MM.1S (cell line): Measurements from ENCODE around the gene ESD.
"Not testable (repeated sequence)": the region's sequence is repeated elsewhere in the genome, so short reads cannot be mapped to it uniquely, and the experiment has no call there.

Experiments used
- DNase-seq: peaks from one replicate; pipeline ENCODE4 v3.0.0-alpha.2; 2015
- H2AFZ ChIP-seq: fragments of 300-600 bp; sonication (generic); 2 replicates; pipeline ENCODE4 v1.6.0; 2016; ENCODE audit warnings: antibody characterized with exemption, low read length
- H3F3A ChIP-seq: fragments of 300-600 bp; sonication (generic); 2 replicates; pipeline ENCODE4 v1.6.1; 2016; ENCODE audit warnings: mild to moderate bottlenecking, antibody characterized with exemption, low read length, moderate library complexity, mixed read lengths; ENCODE audit not compliant: insufficient read depth
- H3K27ac ChIP-seq: fragments of 300-600 bp; sonication (generic); 2 replicates; pipeline ENCODE4 v1.5.1; 2016; ENCODE audit warnings: mild to moderate bottlenecking, low read length
- H3K27me3 ChIP-seq: fragments of 300-600 bp; sonication (generic); replicated peaks from 2 replicates; pipeline ENCODE4 v1.6.0; 2016; ENCODE audit warnings: low read length; ENCODE audit not compliant: insufficient read depth
- H3K36me3 ChIP-seq: fragments of 300-600 bp; sonication (generic); replicated peaks from 2 replicates; pipeline ENCODE4 v1.6.1; 2016; ENCODE audit warnings: mild to moderate bottlenecking, low read length, mixed read lengths; ENCODE audit not compliant: insufficient read depth
- H3K4me1 ChIP-seq: fragments of 300-600 bp; sonication (generic); 2 replicates; pipeline ENCODE4 v1.6.1; 2016; ENCODE audit warnings: low read length, mixed read lengths
- H3K4me2 ChIP-seq: fragments of 300-600 bp; sonication (generic); 2 replicates; pipeline ENCODE4 v1.6.0; 2016; ENCODE audit warnings: low read depth, low read length
- H3K4me3 ChIP-seq: fragments of 300-600 bp; sonication (generic); 2 replicates; pipeline ENCODE4 v1.5.1; 2016; ENCODE audit warnings: low read length, mixed read lengths
- H3K79me2 ChIP-seq: fragments of 300-600 bp; sonication (generic); 2 replicates; pipeline ENCODE4 v1.6.1; 2016; ENCODE audit warnings: mixed run types, low read length, mixed read lengths
- H3K9ac ChIP-seq: fragments of 300-600 bp; sonication (generic); 2 replicates; pipeline ENCODE4 v1.6.1; 2016; ENCODE audit warnings: low read length, mixed read lengths
- H3K9me2 ChIP-seq: fragments of 300-600 bp; sonication (generic); replicated peaks from 2 replicates; pipeline ENCODE4 v1.6.1; 2016; ENCODE audit warnings: mild to moderate bottlenecking, low read length, mixed read lengths; ENCODE audit not compliant: insufficient read depth
- H3K9me3 ChIP-seq: fragments of 300-600 bp; sonication (generic); replicated peaks from 2 replicates; pipeline ENCODE4 v1.6.1; 2016; ENCODE audit warnings: mild to moderate bottlenecking, low read length, mixed read lengths; ENCODE audit not compliant: insufficient read depth
- H4K20me1 ChIP-seq: fragments of 300-600 bp; sonication (generic); 2 replicates; pipeline ENCODE4 v1.6.1; 2016; ENCODE audit warnings: mild to moderate bottlenecking, low read length, moderate library complexity, mixed read lengths; ENCODE audit not compliant: insufficient read depth
- EZH2 ChIP-seq: fragments of 300-600 bp; sonication (generic); optimal IDR thresholded peaks from 2 replicates; pipeline ENCODE3; 2017; ENCODE audit warnings: low read depth, mild to moderate bottlenecking, antibody characterized with exemption, low read length, mixed read lengths
- EZH2phosphoT487 ChIP-seq: fragments of 300-600 bp; sonication (generic); IDR thresholded peaks from 2 replicates; pipeline ENCODE4 v1.6.1; 2018; ENCODE audit warnings: antibody characterized with exemption, low read length
- TF ChIP-seq, protein P1 (sequence below): fragments of 300-600 bp; sonication (generic); IDR thresholded peaks from 2 replicates; pipeline ENCODE4 v1.5.1; 2016; ENCODE audit warnings: antibody characterized with exemption, low read length, mixed read lengths

Gene ESD

DNA sequence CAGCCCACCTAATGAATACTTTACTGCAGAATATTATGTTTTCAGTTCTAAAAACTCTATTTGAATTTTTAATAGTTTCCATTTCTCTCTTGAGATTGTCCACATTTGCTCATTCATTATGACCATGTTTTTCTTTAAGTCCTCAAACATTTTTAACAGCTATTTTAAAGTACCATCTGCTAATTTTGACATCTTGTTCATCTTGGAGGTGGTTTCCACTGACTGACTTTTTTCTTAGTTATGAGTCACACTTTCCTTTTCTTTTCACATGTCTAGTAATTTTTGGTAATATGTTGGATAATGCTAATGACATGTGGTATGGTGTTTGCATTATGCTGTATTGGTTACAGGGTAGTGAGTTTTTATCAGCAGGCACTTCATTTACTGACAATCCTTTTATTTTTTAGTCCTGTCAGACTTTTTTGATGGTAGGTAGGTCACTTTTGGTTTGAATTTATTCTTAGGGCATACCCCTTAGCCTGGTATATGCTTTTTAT lies 15.4 kb upstream of the ESD start:
- no peaks in the 10 kb centered on the region for H3K9me2 ChIP-seq
- H3K4me3 ChIP-seq, result no peak overlapping the region
- H3K9ac ChIP-seq, result no peak overlapping the region
- H3K4me2 ChIP-seq, result no peak overlapping the region
- no peaks in the 10 kb centered on the region for H3K79me2 ChIP-seq
- no peak overlapping the region for H2AFZ ChIP-seq
- H3K27me3 ChIP-seq, result no peaks in the 10 kb centered on the region
- H3K27ac ChIP-seq, result no peak overlapping the region
- H3K36me3 ChIP-seq, result no peaks in the 10 kb centered on the region
- H3K9me3 ChIP-seq, result no peaks in the 10 kb centered on the region
- no peaks in the 10 kb centered on the region for H3F3A ChIP-seq
- no peak for DNase-seq
- TF ChIP-seq, protein P1, sequence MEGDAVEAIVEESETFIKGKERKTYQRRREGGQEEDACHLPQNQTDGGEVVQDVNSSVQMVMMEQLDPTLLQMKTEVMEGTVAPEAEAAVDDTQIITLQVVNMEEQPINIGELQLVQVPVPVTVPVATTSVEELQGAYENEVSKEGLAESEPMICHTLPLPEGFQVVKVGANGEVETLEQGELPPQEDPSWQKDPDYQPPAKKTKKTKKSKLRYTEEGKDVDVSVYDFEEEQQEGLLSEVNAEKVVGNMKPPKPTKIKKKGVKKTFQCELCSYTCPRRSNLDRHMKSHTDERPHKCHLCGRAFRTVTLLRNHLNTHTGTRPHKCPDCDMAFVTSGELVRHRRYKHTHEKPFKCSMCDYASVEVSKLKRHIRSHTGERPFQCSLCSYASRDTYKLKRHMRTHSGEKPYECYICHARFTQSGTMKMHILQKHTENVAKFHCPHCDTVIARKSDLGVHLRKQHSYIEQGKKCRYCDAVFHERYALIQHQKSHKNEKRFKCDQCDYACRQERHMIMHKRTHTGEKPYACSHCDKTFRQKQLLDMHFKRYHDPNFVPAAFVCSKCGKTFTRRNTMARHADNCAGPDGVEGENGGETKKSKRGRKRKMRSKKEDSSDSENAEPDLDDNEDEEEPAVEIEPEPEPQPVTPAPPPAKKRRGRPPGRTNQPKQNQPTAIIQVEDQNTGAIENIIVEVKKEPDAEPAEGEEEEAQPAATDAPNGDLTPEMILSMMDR, result no peak
- TF ChIP-seq EZH2, result no peak
- no peaks in the 10 kb centered on the region for H4K20me1 ChIP-seq
- no peaks in the 10 kb centered on the region for H3K4me1 ChIP-seq

DNA sequence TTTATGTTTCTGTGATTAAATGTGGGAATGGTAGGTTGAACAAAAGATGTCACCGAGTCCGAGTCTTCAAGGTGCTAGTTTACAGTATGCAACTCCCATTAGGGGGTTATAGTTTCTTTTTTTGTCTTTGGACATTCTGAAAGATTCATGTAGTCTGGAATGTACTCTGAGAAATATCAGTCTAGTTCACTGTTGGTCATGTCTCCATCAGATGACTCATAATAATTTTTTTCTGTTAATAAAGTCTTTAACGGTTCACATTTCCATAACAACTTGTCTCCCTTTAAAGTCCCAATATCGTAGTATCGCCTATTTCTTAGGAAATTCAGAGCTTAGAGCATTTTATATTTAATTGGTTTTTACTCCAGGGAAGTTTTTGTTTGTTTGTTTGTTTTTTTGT lies 13.5 kb upstream of the ESD start:
- H3K79me2 ChIP-seq, result no peaks in the 10 kb centered on the region
- no peak for TF ChIP-seq EZH2
- no peak for TF ChIP-seq EZH2phosphoT487
- TF ChIP-seq, protein P1, result no peak
- no peaks in the 10 kb centered on the region for H3K36me3 ChIP-seq
- H2AFZ ChIP-seq, result no peak overlapping the region
- H3K27me3 ChIP-seq, result no peaks in the 10 kb centered on the region
- H4K20me1 ChIP-seq, result no peaks in the 10 kb centered on the region
- no peaks in the 10 kb centered on the region for H3F3A ChIP-seq
- H3K4me1 ChIP-seq, result no peaks in the 10 kb centered on the region
- DNase-seq, result no peak
- no peak overlapping the region for H3K4me3 ChIP-seq
- H3K9ac ChIP-seq, result no peak overlapping the region
- H3K9me3 ChIP-seq, result no peaks in the 10 kb centered on the region
- no peak overlapping the region for H3K4me2 ChIP-seq
- no peaks in the 10 kb centered on the region for H3K9me2 ChIP-seq
- no peak overlapping the region for H3K27ac ChIP-seq

DNA sequence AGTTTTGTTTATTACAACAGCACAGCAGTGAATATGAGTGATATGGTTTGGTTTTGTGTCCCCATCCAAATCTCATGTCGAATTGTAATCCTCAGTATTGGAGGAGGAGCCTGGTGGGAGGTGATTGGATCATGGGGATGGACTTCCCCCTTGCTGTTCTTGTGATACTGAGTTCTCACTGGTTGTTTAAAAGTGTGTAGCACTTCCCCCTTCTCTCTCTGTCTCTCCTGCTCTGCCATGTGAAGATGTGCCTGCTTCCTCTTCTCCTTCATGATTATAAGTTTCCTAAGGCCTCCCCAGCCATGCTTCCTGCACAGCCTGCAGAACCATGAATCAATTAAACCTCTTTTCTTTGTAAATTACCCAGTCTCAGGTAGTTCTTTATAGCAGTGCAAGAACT lies 8.0 kb upstream of the ESD start:
- not testable (repeated sequence) for H3K4me1 ChIP-seq, H3K9me2 ChIP-seq, H3K4me3 ChIP-seq, H3K9me3 ChIP-seq, H4K20me1 ChIP-seq, H3K4me2 ChIP-seq, H3K27ac ChIP-seq, H2AFZ ChIP-seq, H3K36me3 ChIP-seq, DNase-seq, H3K9ac ChIP-seq, H3K79me2 ChIP-seq, H3K27me3 ChIP-seq, H3F3A ChIP-seq

DNA sequence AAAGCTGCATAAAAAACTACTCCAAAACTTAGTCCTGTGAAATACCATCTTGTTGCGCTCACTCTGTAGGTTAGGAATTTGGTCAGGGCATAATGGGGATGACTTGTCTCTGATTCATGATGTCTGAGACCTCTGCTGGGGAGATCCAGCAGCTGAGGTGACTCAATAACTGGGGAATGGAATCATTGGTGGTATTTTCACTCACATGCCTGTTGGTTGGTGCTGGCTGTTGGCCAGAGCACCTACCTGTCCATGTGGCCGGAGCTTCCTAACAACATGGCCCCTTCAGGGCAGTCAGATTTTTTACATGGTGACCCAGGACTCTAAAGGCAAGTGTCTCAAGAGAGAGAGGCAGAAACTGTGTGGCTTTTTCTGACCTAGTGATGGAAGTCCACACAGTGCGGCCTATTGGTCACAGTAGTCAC lies 7.4 kb upstream of the ESD start:
- H3K9ac ChIP-seq, result no peak overlapping the region
- H3K9me3 ChIP-seq, result no peaks in the 10 kb centered on the region
- H3K27me3 ChIP-seq, result no peaks in the 10 kb centered on the region
- no peaks in the 10 kb centered on the region for H3F3A ChIP-seq
- no peak overlapping the region for H2AFZ ChIP-seq
- H3K79me2 ChIP-seq, result no peaks in the 10 kb centered on the region
- H3K4me3 ChIP-seq, result no peak overlapping the region
- DNase-seq, result no peak
- no peaks in the 10 kb centered on the region for H3K36me3 ChIP-seq
- TF ChIP-seq EZH2 (no peak), EZH2phosphoT487 (no peak)
- TF ChIP-seq, protein P1, result no peak
- no peak overlapping the region for H3K27ac ChIP-seq
- no peak overlapping the region for H3K4me2 ChIP-seq
- H3K4me1 ChIP-seq, result no peaks in the 10 kb centered on the region
- no peaks in the 10 kb centered on the region for H4K20me1 ChIP-seq
- H3K9me2 ChIP-seq, result no peaks in the 10 kb centered on the region
